Heart left ventricle (tissue), 16 donors: Measurements from ENCODE around the gene SMIM3. TPM values are rescaled to one million over a fixed set of nuclear protein-coding genes. Genes with fewer than 3 reads are reported as not detected.

Experiments used
- ATAC-seq, 4 donors: fragments of 200-7000 bp; cut with Tn5 transposase; one replicate each; pipeline ENCODE4 v1.9.1; 2020 to 2022; ENCODE audit warnings: moderate library complexity in 4 of 4, mild to moderate bottlenecking in 3 of 4, moderate number of reproducible peaks in 1 of 4
- DNase-seq, 5 donors: peaks; one replicate each; pipeline ENCODE4 v3.0.0-alpha.2; 2020
- H3K27ac ChIP-seq, 12 donors: fragments of 200-600 bp; sonication (generic) in 4 of 12; one replicate each; pipeline versions ENCODE4 v1.5.0 to v1.8.0; 2016 to 2022; ENCODE audit warnings: mild to moderate bottlenecking in 2 of 12
- H3K27me3 ChIP-seq, 9 donors: fragments of 200-600 bp; sonication (generic) in 2 of 9; one replicate each; pipeline versions ENCODE4 v1.5.1 to v1.8.0; 2016 to 2022; ENCODE audit warnings: mild to moderate bottlenecking in 3 of 9
- H3K36me3 ChIP-seq, 9 donors: fragments of 200-600 bp; sonication (generic) in 2 of 9; one replicate each; pipeline versions ENCODE4 v1.5.0 to v1.8.0; 2018 to 2022; ENCODE audit warnings: mild to moderate bottlenecking in 2 of 9
- H3K4me1 ChIP-seq, 12 donors: fragments of 200-600 bp; sonication (generic) in 4 of 12; one replicate each; pipeline versions ENCODE4 v1.5.0 to v1.8.0; 2016 to 2022; ENCODE audit warnings: mild to moderate bottlenecking in 3 of 12
- H3K4me3 ChIP-seq, 12 donors: fragments of 200-600 bp; sonication (generic) in 4 of 12; one replicate each; pipeline versions ENCODE4 v1.5.0 to v1.8.0; 2017 to 2022; ENCODE audit warnings: mild to moderate bottlenecking in 9 of 12, moderate library complexity in 4 of 12
- H3K9me3 ChIP-seq, 12 donors: fragments of 200-600 bp; sonication (generic) in 4 of 12; one replicate each; pipeline versions ENCODE4 v1.5.0 to v1.8.0; 2016 to 2022; ENCODE audit warnings: mild to moderate bottlenecking in 1 of 12
- CTCF ChIP-seq, 12 donors: fragments of 200-600 bp; sonication (generic) in 4 of 12; IDR thresholded peaks; one replicate each; pipeline versions ENCODE4 v1.5.0 to v1.8.0; 2018 to 2022; ENCODE audit warnings: antibody characterized with exemption in 12 of 12, mild to moderate bottlenecking in 5 of 12
- POLR2A ChIP-seq, 2 donors: fragments of 450-650 bp; IDR thresholded peaks; one replicate each; pipeline ENCODE4 v1.6.1; 2017; ENCODE audit warnings: antibody characterized with exemption in 2 of 2, mild to moderate bottlenecking in 2 of 2, moderate library complexity in 2 of 2
- WGBS, 4 donors: extraction: QIAGEN DNeasy Blood & Tissue Kit in 2 of 4; methylation state at CpG; one replicate each; pipeline versions ENCODE4 v1.1.5 to v1.1.7; 2013 to 2018; 5-methylcytosine and 5-hydroxymethylcytosine counted together
- intact Hi-C, 10 donors: fragments of 100-400 bp; cut with DNase I; formaldehyde crosslinking; loops; one replicate each; pipeline versions ENCODE4 v1.11.1 to v1.14.2; 2022
- polyA plus RNA-seq, 2 donors: library from polyadenylated mRNA; stranded (reverse); fragments of 200-250 nt; gene quantifications; one replicate each; pipeline ENCODE4 v1.2.3, GENCODE V29; 2013
- total RNA-seq, 9 donors: library from RNA; depleted of rRNA in 2 of 9; stranded (reverse); fragments of >200 nt in 2 of 9; fragmentation: NEBNext Ultra II Directional in 3 of 9; extraction: Animal tissue kit (Norgen Biotek cat#: 25700) in 3 of 9; gene quantifications; one replicate each; pipeline versions ENCODE4 v1.1.0 to v1.2.4, GENCODE V29; 2016 to 2023
- donor health status: ischemic (EF 13 %, LVEDD 7.1; RV severe dilation, severe dysfunction).
- donor health status: healthy with polysubstance abuse.
- donor health status: DM: no; HTN: yes; CAD: no.
- donor health status: DM: no; HTN: no; CAD: no.
- donor health status: ischemic (EF 25% LVEDD 6.9; RV normal size, moderate dysfunction).
- donor health status: ischemic (EF 25% LVEDD 5.7; RV mildly dilated, moderate dysfunction).
- donor health status: healthy.
- donor health status: DM: yes; HTN: yes; CAD: no.
- donor health status: ischemic (EF 35%, LVEDD 5.7; RV mildly dilated, moderate dysfunction).
- donor health status: nonischemic (EF 11% LVEDD 7.7; RV severe dilation, severe dysfunction).
- donor health status: DM: yes; HTN: yes; CAD: no.
- donor health status: PGD.
- donor health status: ischemic (EF 29% LVEDD 5.4; RV normal size, mild dysfunction).
- donor health status: nonischemic (EF 23%, LVEDD 6.1; RV moderate dilation, normal function).

Gene SMIM3
- total and polyA plus RNA-seq, 11 donors, result 7.1 to 45.6 (median 19.1) TPM

GRCh38 chr5:150777685-150778084 lies 872 bp upstream of the SMIM3 start:
- Histone ChIP-seq H3K36me3 (no peaks in the 10 kb centered on the region), H3K4me3 (peak overlapping the region; percentile 57 to 87 (median 75)), H3K9me3 (no peaks in the 10 kb centered on the region), H3K27me3 (no peaks in the 10 kb centered on the region), H3K4me1 (peaks cover 2 to 50% (median 31%) of the 10 kb centered on the region in 12 donors), H3K27ac (peak overlapping the region; percentile 79 to 93 (median 90))
- TF ChIP-seq CTCF (IDR thresholded peaks at IDR 0.05) (no peak), POLR2A (IDR thresholded peaks at IDR 0.05) (no peak)
- ATAC-seq, result no peak
- intact Hi-C loops, result loop anchor here in 3 of 10 donors (1.0 to 2.0 kb wide), 4 partner anchors 18 to 77 kb away; partner anchors contain the start of genes DCTN4 (in 2 of the 3) and RBM22 (in 1 of the 3)
- 45 to 56% (median 49%) methylated on average over 3 of the region's 3 CpGs for WGBS, 4 donors
- no peak for DNase-seq

- WGBS, 4 donors, result 11 to 29% (median 15%) methylated on average over 2 to 7 of the region's 7 CpGs
- ATAC-seq, result peak in 2 of 4 donors; percentile 9 to 16
- Histone ChIP-seq H3K36me3 (no peaks in the 10 kb centered on the region), H3K27ac (peak overlapping the region; percentile 79 to 93 (median 90)), H3K27me3 (no peaks in the 10 kb centered on the region), H3K4me1 (peaks cover 6 to 54% (median 36%) of the 10 kb centered on the region in 12 donors), H3K9me3 (no peaks in the 10 kb centered on the region), H3K4me3 (peak overlapping the region; percentile 57 to 87 (median 75))
- intact Hi-C loops, result loop anchor here in 3 of 10 donors (1.0 to 2.0 kb wide), 4 partner anchors 19 to 77 kb away; partner anchors contain the start of genes DCTN4 (in 2 of the 3) and RBM22 (in 1 of the 3)
- peak in 1 of 5 donors; percentile 25 for DNase-seq
- TF ChIP-seq CTCF (IDR thresholded peaks at IDR 0.05) (no peak), POLR2A (IDR thresholded peaks at IDR 0.05) (no peak)
Observed at GRCh38 chr5:150778088-150778516, 455 bp upstream of the SMIM3 start.

GRCh38 chr5:150779397-150780186 lies 1.0 kb downstream of the SMIM3 start:
- Histone ChIP-seq H3K27me3 (no peaks in the 10 kb centered on the region), H3K4me1 (peaks cover 9 to 68% (median 48%) of the 10 kb centered on the region in 12 donors), H3K9me3 (no peaks in the 10 kb centered on the region), H3K36me3 (no peaks in the 10 kb centered on the region), H3K27ac (peak overlapping the region; percentile 79 to 93 (median 90)), H3K4me3 (peak overlapping the region; percentile 57 to 87 (median 75))
- ATAC-seq (no peak), DNase-seq (no peak)
- TF ChIP-seq POLR2A (IDR thresholded peaks at IDR 0.05) (no peak), CTCF (IDR thresholded peaks at IDR 0.05) (no peak)
- intact Hi-C loops, result loop anchor here in 3 of 10 donors (2.0 to 10.0 kb wide), 4 partner anchors 21 to 375 kb away; partner anchors contain the start of genes RBM22 (in 2 of the 3), ANXA6 (in 1 of the 3) and DCTN4 (in 1 of the 3)
- 40 to 45% (median 42%) methylated on average over 12 to 13 of the region's 13 CpGs for WGBS, 4 donors

GRCh38 chr5:150780187-150780692 lies 1.7 kb downstream of the SMIM3 start:
- Histone ChIP-seq H3K4me1 (peaks cover 9 to 75% (median 51%) of the 10 kb centered on the region in 12 donors), H3K27me3 (no peaks in the 10 kb centered on the region), H3K36me3 (no peaks in the 10 kb centered on the region), H3K27ac (peak overlapping the region; percentile 79 to 93 (median 90)), H3K4me3 (peak overlapping the region; percentile 2 to 87 (median 75)), H3K9me3 (no peaks in the 10 kb centered on the region)
- DNase-seq (peak in 3 of 5 donors; percentile 38 to 71 (median 68)), ATAC-seq (peak; percentile 11 to 30 (median 26))
- intact Hi-C loops, result loop anchor here in 2 of 10 donors (5.0 to 10.0 kb wide), 2 partner anchors 78 to 375 kb away; partner anchors contain the start of genes ANXA6 (in 1 of the 2) and RBM22 (in 1 of the 2)
- 66 to 67% (median 66%) methylated on average over 6 of the region's 6 CpGs for WGBS, 4 donors
- TF ChIP-seq POLR2A (IDR thresholded peaks at IDR 0.05), result peak in 1 of 2 donors; percentile 41
- TF ChIP-seq CTCF (IDR thresholded peaks at IDR 0.05), result no peak
